HCT116 (cell line): Measurements from ENCODE around the gene PRKAG2. TPM values are rescaled to one million over a fixed set of nuclear protein-coding genes. Genes with fewer than 3 reads are reported as not detected.

Source experiments
- ATAC-seq: fragments of 200-7000 bp; cut with Tn5 transposase; 2 replicates; pipeline ENCODE4 v1.9.1; 2020; ENCODE audit warnings: mild to moderate bottlenecking, moderate library complexity
- BruUV-seq: library from RNA; stranded (reverse); fragments of 400-500 nt; replicated peaks from 2 replicates; lab custom pipeline; 2021; lab: Mats Ljungman, UMichigan
- CTCF ChIA-PET: fragments of 300-600 bp; sonication (Branson Sonifier 250); formaldehyde crosslinking; loops from one replicate; lab custom pipeline; 2021; ENCODE audit warnings: antibody characterized with exemption; lab: Charles Lee
- POLR2A ChIA-PET: fragments of 300-600, 350-600 bp; sonication (Branson Sonifier 250); formaldehyde crosslinking; loops from one replicate; lab custom pipeline; 2021; ENCODE audit warnings: antibody characterized with exemption; lab: Charles Lee
- RAD21 ChIA-PET, 2 experiments: fragments of 300-600 bp; sonication (Branson Sonifier 250); formaldehyde crosslinking; loops; one replicate each; lab custom pipeline; 2023; ENCODE audit warnings: low total read pairs in 2 of 2; ENCODE audit not compliant: uncharacterized antibody in 2 of 2, unreplicated experiment in 2 of 2, low non-redundant PET in 1 of 2; lab: Charles Lee
- DNase-seq: peaks from one replicate; pipeline ENCODE4 v3.0.0-alpha.2; 2010; ENCODE audit warnings: low read depth, low spot score
- H2AFZ ChIP-seq: fragments of 200-600 bp; shearing (Covaris generic), sonication (generic); 2 replicates; pipeline ENCODE4 v1.6.1; 2017; ENCODE audit warnings: low read depth, mixed run types, mixed read lengths, antibody characterized with exemption, low read length; ENCODE audit not compliant: poor library complexity, severe bottlenecking
- H3K27ac ChIP-seq: 2 replicates; pipeline ENCODE4 v1.5.1; 2012; ENCODE audit warnings: low read depth, low read length
- H3K27me3 ChIP-seq: fragments of 200-600 bp; sonication (generic); 2 replicates; pipeline ENCODE4 v1.6.1; 2016; ENCODE audit warnings: mixed run types, low read length, mixed read lengths; ENCODE audit not compliant: insufficient read depth
- H3K36me3 ChIP-seq, 2 experiments: fragments of 200-500 bp in 1 of 2; fragments of 200-600 bp in 1 of 2; sonication (Bioruptor generic) in 1 of 2; sonication (generic) in 1 of 2; 2 replicates each; pipeline versions ENCODE4 v1.5.1 to v1.6.1; 2014 to 2016; ENCODE audit warnings: low read length in 2 of 2, inconsistent platforms in 1 of 2, mixed read lengths in 1 of 2, mixed run types in 1 of 2; ENCODE audit not compliant: insufficient read depth in 2 of 2, control insufficient read depth in 1 of 2
- H3K4me1 ChIP-seq, 2 experiments: fragments of 200-600 bp in 1 of 2; sonication (generic) in 1 of 2; 2 replicates each; pipeline versions ENCODE4 v1.5.1 to v1.6.1; 2012 to 2017; ENCODE audit warnings: low read length in 2 of 2, inconsistent platforms in 1 of 2, mild to moderate bottlenecking in 1 of 2, mixed read lengths in 1 of 2, mixed run types in 1 of 2, moderate library complexity in 1 of 2; ENCODE audit not compliant: insufficient read depth in 2 of 2, control insufficient read depth in 1 of 2
- H3K4me2 ChIP-seq: fragments of 200-600 bp; sonication (generic); 2 replicates; pipeline ENCODE4 v1.6.1; 2017; ENCODE audit warnings: mixed run types, low read length, mixed read lengths
- H3K4me3 ChIP-seq, 2 experiments: fragments of 200-600 bp in 1 of 2; sonication (generic) in 1 of 2; replicated peaks in 1 of 2; 2 replicates each; pipeline ENCODE4 v1.5.1; 2011 to 2016; ENCODE audit warnings: low read length in 2 of 2, control low read depth in 1 of 2, low read depth in 1 of 2, mild to moderate bottlenecking in 1 of 2, mixed read lengths in 1 of 2, mixed run types in 1 of 2
- H3K79me2 ChIP-seq: fragments of 200-600 bp; sonication (generic); 2 replicates; pipeline ENCODE4 v1.6.1; 2017; ENCODE audit warnings: mild to moderate bottlenecking, mixed run types, low read length, moderate library complexity, mixed read lengths; ENCODE audit not compliant: insufficient read depth
- H3K9ac ChIP-seq: fragments of 200-600 bp; sonication (generic); 2 replicates; pipeline ENCODE4 v1.6.1; 2016; ENCODE audit warnings: low read length, mixed read lengths
- H3K9me2 ChIP-seq: fragments of 200-600 bp; sonication (generic), shearing (Covaris generic); 2 replicates; pipeline ENCODE4 v1.6.1; 2017; ENCODE audit warnings: mixed run types, mild to moderate bottlenecking, moderate library complexity; ENCODE audit not compliant: insufficient read depth
- H3K9me3 ChIP-seq, 2 experiments: fragments of 200-500 bp in 1 of 2; fragments of 200-600 bp in 1 of 2; sonication (Bioruptor generic) in 1 of 2; sonication (generic) in 1 of 2; 2 replicates each; pipeline ENCODE4 v1.6.1; 2014 to 2017; ENCODE audit warnings: low read length in 2 of 2, mixed read lengths in 2 of 2, inconsistent platforms in 1 of 2, low read depth in 1 of 2, mild to moderate bottlenecking in 1 of 2, mixed run types in 1 of 2, moderate library complexity in 1 of 2; ENCODE audit not compliant: control insufficient read depth in 1 of 2, insufficient read depth in 1 of 2
- H4K20me1 ChIP-seq: fragments of 200-600 bp; sonication (generic), shearing (Covaris generic); 2 replicates; pipeline ENCODE4 v1.6.1; 2017; ENCODE audit warnings: mixed run types, mild to moderate bottlenecking, moderate library complexity; ENCODE audit not compliant: insufficient read depth
- CBX3 ChIP-seq: IDR thresholded peaks from 2 replicates; pipeline ENCODE4 v1.6.1; 2012; ENCODE audit warnings: low read depth
- EGR1 ChIP-seq: IDR thresholded peaks from 2 replicates; pipeline ENCODE4 v1.6.1; 2012; ENCODE audit warnings: low read depth
- POLR2A ChIP-seq: IDR thresholded peaks from 2 replicates; pipeline ENCODE4 v1.7.0; 2011; ENCODE audit warnings: borderline replicate concordance; ENCODE audit not compliant: insufficient read depth, insufficient read length; ENCODE audit errors: extremely low read depth
- POLR2AphosphoS5 ChIP-seq: IDR thresholded peaks from 2 replicates; pipeline ENCODE4 v1.6.1; 2011; ENCODE audit warnings: mild to moderate bottlenecking, low read depth, low read length, moderate library complexity
- RAD21 ChIP-seq: IDR thresholded peaks from 2 replicates; pipeline ENCODE4 v1.6.1; 2012; ENCODE audit warnings: low read depth, mild to moderate bottlenecking
- SP1 ChIP-seq: IDR thresholded peaks from 2 replicates; pipeline ENCODE4 v1.6.1; 2012; ENCODE audit warnings: low read depth
- TCF7L2 ChIP-seq: IDR thresholded peaks from 2 replicates; pipeline ENCODE4 v1.7.0; 2011; ENCODE audit warnings: borderline replicate concordance, inconsistent platforms; ENCODE audit not compliant: insufficient read depth, insufficient read length; ENCODE audit errors: extremely low read depth
- YY1 ChIP-seq: IDR thresholded peaks from 2 replicates; pipeline ENCODE4 v1.6.1; 2011; ENCODE audit warnings: low read length, low read depth, moderate library complexity, mild to moderate bottlenecking; ENCODE audit not compliant: insufficient replicate concordance; ENCODE audit errors: extremely low read depth
- ZFX ChIP-seq: fragments of 450-650 bp; IDR thresholded peaks from 2 replicates; pipeline ENCODE4 v1.6.1; 2017
- intact Hi-C: fragments of 100-400 bp; cut with micrococcal nuclease; formaldehyde crosslinking; loops from 2 replicates; pipeline ENCODE4 v1.10.0; 2022
- total RNA-seq: library from RNA; stranded (reverse); gene quantifications from one replicate; pipeline ENCODE4 v1.2.1, GENCODE V29; 2021; ENCODE audit not compliant: unreplicated experiment
- TF ChIP-seq, protein P1 (sequence below): IDR thresholded peaks from 2 replicates; pipeline ENCODE4 v1.6.1; 2012
- TF ChIP-seq, protein P2 (sequence below): IDR thresholded peaks from 2 replicates; pipeline ENCODE4 v1.6.1; 2012
- TF ChIP-seq, protein P3 (sequence below), 3 experiments: fragments of 200-600 bp in 1 of 3; sonication (generic) in 1 of 3; IDR thresholded peaks in 2 of 3; conservative IDR thresholded peaks in 1 of 3; 2 replicates each; pipeline ENCODE4 v1.5.1; 2012 to 2017; ENCODE audit warnings: low read depth in 2 of 3, low read length in 2 of 3, antibody characterized with exemption in 1 of 3, borderline replicate concordance in 1 of 3, control low read depth in 1 of 3, mild to moderate bottlenecking in 1 of 3, mixed read lengths in 1 of 3, mixed run types in 1 of 3, moderate library complexity in 1 of 3; ENCODE audit not compliant: insufficient read depth in 1 of 3
- TF ChIP-seq, protein P4 (sequence below): IDR thresholded peaks from 2 replicates; pipeline ENCODE4 v1.6.1; 2011; ENCODE audit warnings: mild to moderate bottlenecking, low read length, moderate library complexity; ENCODE audit not compliant: insufficient replicate concordance; ENCODE audit errors: extremely low read depth

Gene PRKAG2
- total RNA-seq, 1 experiment from 2014 or later, result 23.6 TPM

DNA sequence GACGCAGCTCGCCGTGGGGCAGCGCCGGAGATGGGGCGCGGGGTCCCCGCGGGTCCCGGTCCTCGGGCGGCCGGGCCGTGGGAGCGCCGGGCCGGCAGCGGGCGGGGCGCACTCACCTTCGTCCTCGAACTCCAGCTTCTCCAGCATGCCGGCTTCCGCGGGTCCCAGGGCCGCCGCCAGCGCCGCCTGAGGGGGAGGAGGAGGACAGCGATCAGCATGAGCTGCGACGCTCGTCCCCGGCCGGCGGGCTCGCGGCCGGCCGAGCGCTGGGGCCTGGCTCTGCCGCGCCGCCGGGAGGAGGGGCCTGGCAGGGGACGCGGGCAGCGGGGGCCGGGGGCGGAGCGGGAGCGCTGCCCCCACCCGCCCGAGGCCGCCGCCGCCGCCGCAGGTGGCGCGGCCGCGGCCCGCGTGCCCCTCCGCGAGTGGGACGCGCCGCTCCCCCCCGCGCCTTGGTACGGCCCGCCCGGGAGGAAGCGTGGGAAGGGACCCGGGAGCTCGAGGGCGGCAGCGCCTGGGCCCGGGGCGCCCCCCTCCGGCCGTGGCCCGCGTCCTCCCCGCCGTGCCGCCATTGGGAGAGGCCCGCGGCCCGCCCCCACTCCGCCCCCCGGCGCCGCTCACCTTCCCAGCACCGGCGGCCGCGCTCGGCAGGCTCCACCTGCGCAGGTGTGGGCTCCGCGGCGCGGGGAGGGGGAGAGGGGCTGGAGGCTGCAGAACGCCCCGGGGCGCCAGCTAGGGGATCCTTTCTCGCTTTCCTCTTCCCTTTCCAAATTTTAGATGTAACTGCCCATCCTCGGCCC lies 244.8 kb downstream of the PRKAG2 start:
- POLR2A ChIA-PET, result interaction anchor here (1.0 kb wide), 1 partner anchor 95 kb away, joined by 4 read pairs; no protein-coding TSS in a partner anchor
- Histone ChIP-seq H2AFZ (no peak overlapping the region), H3K27ac (peak overlapping the region; percentile 63), H3K9me2 (no peaks in the 10 kb centered on the region), H3K36me3 (no peaks in the 10 kb centered on the region), H3K9me3 (no peaks in the 10 kb centered on the region), H3K9ac (peak overlapping the region; percentile 78), H3K27me3 (no peaks in the 10 kb centered on the region), H4K20me1 (no peaks in the 10 kb centered on the region), H3K4me3 (peak overlapping the region; percentile 50 to 89), H3K79me2 (peaks cover 36% of the 10 kb centered on the region), H3K4me1 (peaks cover 6 to 16% of the 10 kb centered on the region in 2 experiments), H3K4me2 (peak overlapping the region; percentile 99)
- ATAC-seq (peak; percentile 90), DNase-seq (no peak)
- RAD21 ChIA-PET, result no interaction called here
- no TSS peak for BruUV-seq
- peak; percentile 55 for TF ChIP-seq ZFX
- peak; percentile 65 for TF ChIP-seq POLR2AphosphoS5
- 0 out of 2 replicates have a peak, but pooled peaks have one; percentile 34 for TF ChIP-seq CBX3
- TF ChIP-seq TCF7L2, result peak; percentile 13
- peak; percentile 40 for TF ChIP-seq RAD21
- peak; percentile 63; the same call in 1 of the 2 replicates for TF ChIP-seq EGR1
- peak; percentile 22 for TF ChIP-seq POLR2A
- TF ChIP-seq, protein P1, sequence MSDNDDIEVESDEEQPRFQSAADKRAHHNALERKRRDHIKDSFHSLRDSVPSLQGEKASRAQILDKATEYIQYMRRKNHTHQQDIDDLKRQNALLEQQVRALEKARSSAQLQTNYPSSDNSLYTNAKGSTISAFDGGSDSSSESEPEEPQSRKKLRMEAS, result peak; percentile 72
- TF ChIP-seq YY1, result peak; percentile 77
- no peak; the same call in 1 of the 2 replicates for TF ChIP-seq SP1
- TF ChIP-seq, protein P2, sequence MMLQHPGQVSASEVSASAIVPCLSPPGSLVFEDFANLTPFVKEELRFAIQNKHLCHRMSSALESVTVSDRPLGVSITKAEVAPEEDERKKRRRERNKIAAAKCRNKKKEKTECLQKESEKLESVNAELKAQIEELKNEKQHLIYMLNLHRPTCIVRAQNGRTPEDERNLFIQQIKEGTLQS, result no peak
- TF ChIP-seq, protein P3, sequence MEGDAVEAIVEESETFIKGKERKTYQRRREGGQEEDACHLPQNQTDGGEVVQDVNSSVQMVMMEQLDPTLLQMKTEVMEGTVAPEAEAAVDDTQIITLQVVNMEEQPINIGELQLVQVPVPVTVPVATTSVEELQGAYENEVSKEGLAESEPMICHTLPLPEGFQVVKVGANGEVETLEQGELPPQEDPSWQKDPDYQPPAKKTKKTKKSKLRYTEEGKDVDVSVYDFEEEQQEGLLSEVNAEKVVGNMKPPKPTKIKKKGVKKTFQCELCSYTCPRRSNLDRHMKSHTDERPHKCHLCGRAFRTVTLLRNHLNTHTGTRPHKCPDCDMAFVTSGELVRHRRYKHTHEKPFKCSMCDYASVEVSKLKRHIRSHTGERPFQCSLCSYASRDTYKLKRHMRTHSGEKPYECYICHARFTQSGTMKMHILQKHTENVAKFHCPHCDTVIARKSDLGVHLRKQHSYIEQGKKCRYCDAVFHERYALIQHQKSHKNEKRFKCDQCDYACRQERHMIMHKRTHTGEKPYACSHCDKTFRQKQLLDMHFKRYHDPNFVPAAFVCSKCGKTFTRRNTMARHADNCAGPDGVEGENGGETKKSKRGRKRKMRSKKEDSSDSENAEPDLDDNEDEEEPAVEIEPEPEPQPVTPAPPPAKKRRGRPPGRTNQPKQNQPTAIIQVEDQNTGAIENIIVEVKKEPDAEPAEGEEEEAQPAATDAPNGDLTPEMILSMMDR (IDR thresholded peaks at IDR 0.05 in 2 of 3, conservative IDR thresholded peaks at IDR 0.05 in 1 of 3; ENCODE audit: borderline replicate concordance in 1 of 3, insufficient read depth in 1 of 3, low read depth in 2 of 3, low read length in 2 of 3), result peak in 2 of 3 experiments; percentile 5 to 16; a peak in 2 of 6 replicates
- TF ChIP-seq, protein P4, sequence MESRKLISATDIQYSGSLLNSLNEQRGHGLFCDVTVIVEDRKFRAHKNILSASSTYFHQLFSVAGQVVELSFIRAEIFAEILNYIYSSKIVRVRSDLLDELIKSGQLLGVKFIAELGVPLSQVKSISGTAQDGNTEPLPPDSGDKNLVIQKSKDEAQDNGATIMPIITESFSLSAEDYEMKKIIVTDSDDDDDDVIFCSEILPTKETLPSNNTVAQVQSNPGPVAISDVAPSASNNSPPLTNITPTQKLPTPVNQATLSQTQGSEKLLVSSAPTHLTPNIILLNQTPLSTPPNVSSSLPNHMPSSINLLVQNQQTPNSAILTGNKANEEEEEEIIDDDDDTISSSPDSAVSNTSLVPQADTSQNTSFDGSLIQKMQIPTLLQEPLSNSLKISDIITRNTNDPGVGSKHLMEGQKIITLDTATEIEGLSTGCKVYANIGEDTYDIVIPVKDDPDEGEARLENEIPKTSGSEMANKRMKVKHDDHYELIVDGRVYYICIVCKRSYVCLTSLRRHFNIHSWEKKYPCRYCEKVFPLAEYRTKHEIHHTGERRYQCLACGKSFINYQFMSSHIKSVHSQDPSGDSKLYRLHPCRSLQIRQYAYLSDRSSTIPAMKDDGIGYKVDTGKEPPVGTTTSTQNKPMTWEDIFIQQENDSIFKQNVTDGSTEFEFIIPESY, result no peak
- CTCF ChIA-PET, result interaction anchor here (0.8 to 2.7 kb wide), 2 partner anchors 12 to 60 kb away, joined by 3 to 15 read pairs; no protein-coding TSS in a partner anchor
- intact Hi-C loops, result no loop called here
